Inferior parietal cortex (tissue), 1 donor: Measurements from ENCODE around the gene MACIR.
A peak's percentile ranks its signal among the peaks of the same experiment; 100 is the strongest.

Experiments
- DNase-seq: peaks from one replicate; pipeline ENCODE4 v3.0.0-alpha.2; 2016; ENCODE audit errors: extremely low spot score

Gene MACIR

GRCh38 chr5:103245761-103246160, 12.8 kb upstream of the MACIR start:
- DNase-seq = no peak

DNA sequence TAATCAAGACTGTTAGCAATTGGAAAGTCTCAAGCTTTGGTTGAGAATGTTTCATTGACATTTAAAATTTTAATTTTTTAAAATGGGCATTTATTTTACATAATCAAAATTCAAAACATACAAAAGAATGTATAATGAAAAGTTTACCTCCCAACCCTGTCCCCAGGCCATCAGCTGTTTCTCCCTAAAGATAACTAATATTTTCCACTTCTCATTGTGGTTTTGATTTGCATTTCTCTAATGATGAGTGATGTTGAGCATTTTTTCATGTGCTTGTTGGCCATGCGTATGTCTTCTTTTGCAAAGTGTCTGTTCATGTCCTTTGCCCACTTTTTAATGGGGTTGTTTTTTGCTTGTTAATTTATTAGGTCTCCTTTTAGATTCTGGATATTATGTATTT, 11.4 kb upstream of the MACIR start:
- DNase-seq = no peak

DNA sequence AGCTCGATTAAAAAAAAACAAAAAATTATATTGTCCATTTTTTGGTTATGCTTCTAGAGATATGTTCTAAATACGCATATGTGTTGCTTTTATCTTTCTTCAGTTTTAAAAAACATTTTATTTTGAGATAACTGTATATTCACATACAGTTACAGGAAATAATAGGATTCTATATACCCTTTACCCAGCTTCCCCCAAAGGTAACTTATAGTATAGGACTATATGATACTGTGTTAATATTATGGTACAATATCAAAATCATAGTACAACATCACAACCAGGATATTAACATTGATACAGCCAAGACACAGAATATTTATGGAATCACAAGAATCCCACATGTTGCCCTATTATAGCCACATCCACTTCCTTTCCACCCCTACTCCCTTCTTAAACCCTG, 9.5 kb upstream of the MACIR start:
- DNase-seq = no peak

DNA sequence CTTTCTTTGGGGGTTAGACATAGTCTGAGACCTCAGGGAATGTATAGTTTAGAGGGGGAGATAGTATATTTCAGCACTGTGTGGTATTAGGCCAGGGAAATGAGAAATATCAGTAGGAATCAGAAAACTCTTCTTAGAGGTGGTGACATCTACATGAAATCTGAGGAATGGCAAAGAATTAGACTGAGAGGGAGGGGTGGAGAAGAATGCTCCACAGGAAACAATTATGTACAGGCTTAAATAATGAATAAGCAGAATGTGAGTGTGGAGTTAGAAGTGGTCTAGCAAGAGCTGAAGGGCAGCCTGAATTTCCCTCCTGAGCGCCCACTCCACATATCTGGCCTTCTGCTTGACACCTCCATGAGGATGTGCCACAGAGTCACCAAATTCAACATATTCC, 3.6 kb upstream of the MACIR start:
- no peak for DNase-seq

- DNase-seq = no peak
Observed at GRCh38 chr5:103255691-103256090, 2.9 kb upstream of the MACIR start.

DNA sequence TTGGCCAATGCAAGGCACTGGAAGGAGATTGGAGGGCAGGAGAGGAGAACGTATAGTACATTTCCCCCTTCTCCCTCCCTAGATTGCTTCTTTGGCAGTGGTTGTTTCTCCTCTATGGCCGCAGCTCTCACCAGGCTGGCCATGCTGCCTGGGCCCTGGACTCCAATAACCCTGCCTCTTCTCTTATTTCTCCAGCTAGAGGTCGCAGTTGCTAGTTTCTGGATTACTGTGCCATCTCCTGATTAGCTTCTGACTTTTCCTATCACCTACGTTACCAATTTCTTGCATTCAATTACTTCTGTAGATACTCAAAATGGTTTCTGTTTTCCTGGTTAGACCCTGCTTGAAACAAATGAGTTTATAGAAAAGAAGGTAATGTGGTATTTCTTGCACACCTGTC, 2.4 kb upstream of the MACIR start:
- peak; percentile 20 for DNase-seq

DNA sequence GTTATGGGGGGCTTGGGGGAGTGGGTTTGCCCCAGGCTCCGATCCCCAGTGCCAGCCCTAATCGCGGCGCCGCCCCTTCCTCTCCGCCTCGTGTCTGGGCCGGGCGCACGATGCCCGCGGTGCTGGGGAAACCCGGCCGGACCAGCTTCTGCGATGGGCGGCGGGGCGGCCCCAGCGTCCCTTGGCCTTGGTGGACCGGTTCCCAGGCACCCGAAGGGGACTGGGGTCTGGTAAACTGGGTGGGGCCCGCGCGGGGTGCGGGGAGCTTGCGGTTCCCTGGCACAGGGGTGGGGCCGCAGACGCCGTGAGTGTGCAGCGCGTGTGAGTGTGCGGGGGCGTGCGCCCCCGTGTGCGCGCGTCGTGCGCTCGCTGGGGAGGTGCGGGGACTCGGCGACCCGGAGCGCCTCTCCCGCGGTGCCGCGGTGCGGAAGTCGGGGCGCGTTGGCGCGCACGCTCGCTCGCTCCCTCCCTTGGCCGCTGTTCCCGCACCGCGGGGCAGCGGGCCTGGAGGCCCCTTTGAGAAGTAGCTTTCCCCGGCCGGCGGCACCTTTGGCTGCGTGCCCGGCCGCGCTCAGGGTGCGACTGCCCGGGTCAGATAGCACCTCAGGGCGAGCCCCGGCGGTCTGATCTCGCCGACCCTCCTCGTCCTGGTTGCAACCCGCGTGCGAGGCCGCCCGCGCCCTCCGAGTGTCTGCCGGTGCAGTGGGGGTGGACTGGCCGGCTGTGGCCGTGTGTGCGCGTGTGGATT, 568 bp downstream of the MACIR start:
- DNase-seq = peak; percentile 60

DNA sequence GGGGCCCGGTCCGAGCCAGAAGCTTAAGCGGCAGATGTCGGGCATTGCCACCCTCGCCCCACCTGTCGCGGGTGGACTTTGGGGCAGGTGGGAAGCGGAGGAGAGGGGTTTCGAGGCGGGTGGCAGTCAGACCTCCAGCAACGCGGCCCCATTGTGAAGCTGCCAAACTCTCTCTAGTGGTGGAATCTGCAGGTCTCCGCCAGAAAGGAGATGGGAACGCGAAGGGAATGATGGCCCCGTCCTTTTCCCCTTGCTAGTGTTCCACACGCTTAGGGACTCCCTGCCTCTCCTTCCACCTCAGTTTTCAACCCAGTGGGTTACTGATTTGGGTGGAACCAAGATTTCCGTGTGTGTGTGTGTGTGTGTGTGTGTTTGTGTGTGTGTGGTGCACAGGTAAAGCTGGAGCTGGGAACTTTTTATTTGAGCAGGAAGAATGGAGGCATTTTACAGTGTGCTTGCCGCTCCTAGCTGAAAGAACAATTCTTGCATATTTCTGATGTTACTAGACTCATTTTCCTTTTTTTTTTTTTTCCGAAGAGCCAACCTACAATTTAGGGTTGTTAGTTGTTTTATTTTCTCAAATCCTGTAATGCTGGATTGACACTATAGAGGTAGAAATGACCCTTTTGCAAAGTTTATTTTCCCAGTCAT, 1.3 kb downstream of the MACIR start:
- peak; percentile 53 for DNase-seq

GRCh38 chr5:103260951-103261350, 2.4 kb downstream of the MACIR start:
- peak; percentile 21 for DNase-seq

DNA sequence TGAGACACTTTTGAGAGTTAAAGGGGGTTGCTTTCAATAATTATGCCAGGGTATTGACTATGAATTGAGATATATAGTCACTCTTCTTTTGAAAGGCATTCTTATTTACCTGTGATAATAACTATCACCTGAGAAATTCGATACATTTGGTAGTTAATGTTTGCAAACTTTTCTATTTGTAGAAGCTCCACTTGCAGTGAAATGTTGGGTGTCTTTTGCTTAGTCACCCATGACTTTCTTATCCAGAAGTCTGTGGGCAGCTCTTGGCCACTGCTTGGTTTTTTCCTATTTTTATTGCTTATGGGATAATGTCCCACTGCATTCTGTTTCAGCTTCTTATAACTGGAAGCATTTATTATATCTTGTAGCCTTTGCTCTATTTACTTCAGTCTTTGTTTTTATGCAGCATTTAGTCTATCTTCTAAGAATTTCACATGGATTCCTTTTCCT, 3.9 kb downstream of the MACIR start:
- DNase-seq = peak; percentile 52

DNA sequence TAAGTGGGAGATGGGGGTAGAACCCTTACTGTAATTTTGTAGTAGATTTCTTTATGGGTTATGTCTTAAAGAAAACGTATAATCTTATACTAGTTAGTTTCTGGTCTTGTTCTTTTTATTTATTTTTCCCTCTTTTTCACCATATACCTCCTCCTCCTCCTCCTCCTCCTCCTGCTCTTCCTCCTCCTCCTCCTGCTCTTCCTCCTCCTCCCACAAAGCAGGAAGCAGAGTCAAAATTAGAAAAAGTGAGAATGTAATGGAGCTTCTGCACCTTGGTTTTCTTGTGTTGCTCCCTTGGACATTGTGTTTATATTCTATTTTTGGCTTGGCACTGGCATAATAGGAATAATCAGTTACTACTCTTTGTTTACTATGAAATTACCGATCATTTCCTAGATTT, 4.5 kb downstream of the MACIR start:
- DNase-seq = no peak

DNA sequence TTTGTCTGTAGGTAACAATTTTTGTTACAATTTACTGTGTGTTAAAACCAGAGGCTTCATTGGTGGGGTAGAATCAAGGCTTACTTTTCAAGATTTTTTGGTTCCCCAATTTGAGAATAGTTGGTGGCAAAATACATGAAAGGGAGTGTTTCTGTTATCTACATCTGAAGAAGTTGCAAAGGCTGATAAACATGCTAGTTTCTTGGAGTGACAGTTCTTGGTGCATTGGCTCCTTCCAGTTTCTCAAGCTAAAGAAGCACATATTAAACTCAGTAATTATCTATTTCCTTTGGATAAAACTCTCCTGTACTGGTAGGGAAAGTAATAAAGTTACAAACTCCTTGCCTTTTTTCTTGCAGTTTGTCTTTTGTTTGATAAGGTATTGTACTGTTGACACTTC, 5.9 kb downstream of the MACIR start:
- peak; percentile 11 for DNase-seq

- DNase-seq = peak; percentile 5
Observed at GRCh38 chr5:103270581-103270980, 12.0 kb downstream of the MACIR start.

GRCh38 chr5:103271570-103272289, 13.2 kb downstream of the MACIR start:
- no peak for DNase-seq

DNA sequence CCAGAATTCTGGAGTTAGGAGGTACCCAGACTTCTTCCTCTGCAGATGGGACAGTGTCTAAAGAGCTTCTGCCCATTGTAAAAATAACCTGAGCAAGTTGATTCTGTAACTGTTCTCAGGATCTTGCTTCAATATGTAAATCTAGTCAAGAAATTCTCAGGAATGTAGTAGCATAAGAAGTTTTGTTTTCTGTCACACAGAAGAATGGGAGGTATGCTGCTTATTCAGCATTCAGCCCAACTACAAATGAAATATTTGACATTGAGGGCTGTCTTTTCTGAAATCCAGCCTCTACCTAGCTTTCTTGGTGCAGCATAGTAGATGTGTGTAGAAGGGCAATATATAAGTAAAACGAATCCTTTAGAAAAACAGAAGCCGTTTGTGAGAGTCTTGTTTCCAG, 13.8 kb downstream of the MACIR start:
- DNase-seq = no peak

DNA sequence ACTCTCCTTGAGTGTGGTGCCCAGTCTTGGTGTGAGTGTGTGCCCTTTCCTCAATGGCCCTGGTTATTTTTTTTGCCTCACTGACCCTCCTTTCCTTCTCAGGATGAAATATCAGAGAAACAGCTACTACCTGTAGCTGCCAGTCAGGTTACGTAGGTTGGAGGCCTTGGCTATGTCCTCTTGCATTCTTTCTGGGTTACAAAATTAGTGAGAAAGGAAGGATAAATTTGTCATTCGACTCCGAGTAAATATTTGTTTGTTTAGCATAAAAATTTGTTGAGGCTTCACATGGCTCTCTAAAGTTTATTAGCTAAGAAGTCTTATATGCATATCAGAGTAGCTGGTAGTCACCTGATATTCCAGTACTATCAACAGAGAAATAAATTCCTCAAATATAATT, 15.4 kb downstream of the MACIR start:
- DNase-seq = no peak

- DNase-seq = no peak
Observed at GRCh38 chr5:103275851-103276250, 17.3 kb downstream of the MACIR start.

DNA sequence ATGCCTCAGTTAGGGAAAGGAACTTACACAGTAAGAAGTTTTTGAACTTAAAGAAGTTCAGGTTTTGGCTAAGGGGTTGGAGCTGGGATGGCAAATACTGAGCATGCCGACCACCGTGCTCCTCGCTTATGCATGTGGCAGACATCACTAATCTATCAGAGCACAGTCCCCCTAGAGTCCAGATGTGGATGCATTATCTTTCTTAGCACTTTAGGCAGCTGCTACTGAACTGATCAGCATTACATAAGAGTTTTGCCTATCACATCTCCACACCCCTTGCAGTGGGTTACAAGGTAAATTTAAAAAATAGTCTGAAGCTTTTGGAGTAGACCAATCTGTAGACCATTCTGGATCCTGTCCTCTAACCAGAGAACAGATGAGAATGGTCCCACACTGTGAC, 22.4 kb downstream of the MACIR start:
- DNase-seq = no peak

DNA sequence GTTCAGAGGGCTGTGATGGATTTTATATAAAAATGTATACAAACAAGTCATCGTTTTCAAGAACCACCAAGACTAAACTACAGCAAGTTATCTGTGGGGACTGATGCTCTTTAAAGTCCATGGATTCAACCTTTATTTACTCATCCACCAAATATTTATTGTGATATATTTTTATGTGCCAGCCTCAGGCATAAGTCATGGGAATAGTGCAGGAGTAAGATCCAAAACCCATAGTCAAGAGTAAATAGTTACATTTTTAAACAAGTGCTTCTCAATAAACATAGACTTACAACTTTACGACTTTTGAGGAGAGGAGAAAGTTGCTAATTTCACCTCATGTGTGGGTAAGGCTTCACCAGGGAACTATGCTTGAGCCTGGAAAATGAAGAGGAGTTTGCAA, 24.6 kb downstream of the MACIR start:
- DNase-seq = no peak

- no peak for DNase-seq
Observed at GRCh38 chr5:103283869-103284268, 25.3 kb downstream of the MACIR start.

DNA sequence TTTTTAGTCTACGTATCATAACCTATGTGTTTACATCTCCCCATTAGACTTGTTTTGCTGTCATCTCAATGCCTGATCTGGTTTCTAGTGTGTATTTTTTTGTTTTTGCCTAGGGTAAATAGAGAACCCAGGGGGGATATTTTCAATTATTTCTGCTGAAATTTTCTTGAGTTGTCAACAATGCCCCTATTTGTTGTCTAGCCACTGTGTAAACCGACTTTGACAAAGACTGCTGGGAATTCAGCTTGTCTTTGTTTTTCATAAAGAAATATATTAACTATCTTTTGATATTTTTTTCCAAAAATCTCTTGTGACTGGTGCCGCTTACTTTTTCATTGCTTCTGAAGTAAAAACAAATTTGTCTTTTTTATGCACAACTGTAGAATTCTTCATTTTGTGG, 28.1 kb downstream of the MACIR start:
- DNase-seq = no peak

DNA sequence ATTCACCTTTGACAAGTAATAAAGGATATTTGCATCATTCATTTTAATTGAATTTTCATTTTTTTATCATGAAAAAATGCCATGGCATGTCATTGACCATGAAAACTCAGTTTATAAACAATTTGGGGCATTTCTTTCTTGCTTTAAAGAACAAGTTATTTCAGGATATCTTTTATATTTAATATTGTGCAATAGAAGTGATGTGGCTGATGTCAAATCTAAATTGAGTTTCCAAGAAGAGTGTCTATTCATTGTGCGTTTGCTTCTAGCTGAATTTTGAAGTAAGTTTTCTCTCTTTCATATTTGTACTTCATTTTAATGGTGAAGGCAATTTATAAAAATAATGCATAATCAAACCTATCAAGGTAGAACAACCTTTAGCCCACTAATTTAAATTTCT, 30.5 kb downstream of the MACIR start:
- no peak for DNase-seq

GRCh38 chr5:103290846-103291245, 32.3 kb downstream of the MACIR start:
- DNase-seq = peak; percentile 81
